Hematopoietic multipotent progenitor cell treated with erythropoietin and hydrocortisone succinate and interleukin-3 and kit ligand, for 6 days (in vitro differentiated cells): Measurements from ENCODE around the gene MCM5.
"Not testable (repeated sequence)": the region's sequence is repeated elsewhere in the genome, so short reads cannot be mapped to it uniquely, and the experiment has no call there.

ENCODE experiments used
- DNase-seq: peaks from one replicate; pipeline ENCODE4 v3.0.0-alpha.2; 2015

Gene MCM5

GRCh38 chr22:35434061-35434710 is 34.2 kb downstream of the MCM5 start:
- no peak for DNase-seq

GRCh38 chr22:35435201-35435740 is 35.3 kb downstream of the MCM5 start:
- peak; percentile 33 for DNase-seq

- DNase-seq = no peak
Observed at GRCh38 chr22:35436421-35436820, 36.5 kb downstream of the MCM5 start.

GRCh38 chr22:35437049-35437448 is 37.1 kb downstream of the MCM5 start:
- DNase-seq = peak; percentile 53

GRCh38 chr22:35438673-35439364 is 38.9 kb downstream of the MCM5 start:
- not testable (repeated sequence) for DNase-seq

- DNase-seq = no peak
Observed at GRCh38 chr22:35439365-35439717, 39.4 kb downstream of the MCM5 start.

- no peak for DNase-seq
Observed at GRCh38 chr22:35440129-35440528, 40.2 kb downstream of the MCM5 start.

- DNase-seq = no peak
Observed at GRCh38 chr22:35441489-35442100, 41.7 kb downstream of the MCM5 start.

GRCh38 chr22:35442471-35442870 is 42.5 kb downstream of the MCM5 start:
- no peak for DNase-seq

GRCh38 chr22:35443338-35443737 is 43.4 kb downstream of the MCM5 start:
- DNase-seq = no peak

- no peak for DNase-seq
Observed at GRCh38 chr22:35443790-35444684, 44.1 kb downstream of the MCM5 start.

- no peak for DNase-seq
Observed at GRCh38 chr22:35444685-35445399, 44.9 kb downstream of the MCM5 start.

GRCh38 chr22:35445933-35446332 is 46.0 kb downstream of the MCM5 start:
- DNase-seq = no peak

- DNase-seq = no peak
Observed at GRCh38 chr22:35446365-35446764, 46.4 kb downstream of the MCM5 start.

GRCh38 chr22:35448523-35448922 is 48.6 kb downstream of the MCM5 start:
- DNase-seq = no peak

GRCh38 chr22:35449829-35450689 is 50.1 kb downstream of the MCM5 start:
- no peak for DNase-seq

- no peak for DNase-seq
Observed at GRCh38 chr22:35450824-35451569, 51.1 kb downstream of the MCM5 start.

- no peak for DNase-seq
Observed at GRCh38 chr22:35451592-35451991, 51.7 kb downstream of the MCM5 start.

GRCh38 chr22:35452351-35452781 is 52.4 kb downstream of the MCM5 start:
- DNase-seq = no peak
